Astrocyte of the spinal cord (primary cell): ENCODE data around the gene FXR2.
"Not testable (repeated sequence)": the region's sequence is repeated elsewhere in the genome, so short reads cannot be mapped to it uniquely, and the experiment has no call there.

Experiments
- DNase-seq: peaks from one replicate; pipeline ENCODE4 v3.0.0; 2011; ENCODE audit warnings: low read depth, low spot score
- H3K4me3 ChIP-seq: 2 replicates; pipeline ENCODE4 v1.5.1; 2011; ENCODE audit warnings: low read depth, mild to moderate bottlenecking, low read length, moderate library complexity
- CTCF ChIP-seq: IDR thresholded peaks from 2 replicates; pipeline ENCODE4 v1.5.1; 2012; ENCODE audit warnings: low read depth, mild to moderate bottlenecking, low read length, inconsistent platforms
- in situ Hi-C: cut with HindIII; loops from 2 replicates; pipeline ENCODE4 v1.10.0; 2017; ENCODE audit warnings: low sequenced_read_pairs

The FXR2 gene

GRCh38 chr17:7651665-7652387 is 37.1 kb upstream of the FXR2 start:
- DNase-seq, result no peak
- in situ Hi-C loops, result no loop called here
- no peak overlapping the region for H3K4me3 ChIP-seq
- TF ChIP-seq CTCF, result no peak

GRCh38 chr17:7651097-7651664 is 36.5 kb upstream of the FXR2 start:
- DNase-seq, result no peak
- no peak for TF ChIP-seq CTCF
- peak overlapping the region; percentile 25 for H3K4me3 ChIP-seq
- in situ Hi-C loops, result no loop called here

- H3K4me3 ChIP-seq, result peak within 1 kb of the TSS; percentile 25
- no peak for TF ChIP-seq CTCF
- no peak for DNase-seq
- in situ Hi-C loops, result no loop called here
These were observed 35.9 kb upstream of the FXR2 start, which contains the start of gene ATP1B2 for GRCh38 chr17:7650509-7651096. Gene ATP1B2, plus strand, starts transcription at chr17:7650926. Its CDS starts 593 bp downstream, at chr17:7651519.

- in situ Hi-C loops, result no loop called here
- TF ChIP-seq CTCF, result no peak
- no peak overlapping the region for H3K4me3 ChIP-seq
- DNase-seq, result no peak
These were observed 32.3 kb upstream of the FXR2 start for GRCh38 chr17:7647018-7647417.

- TF ChIP-seq CTCF, result no peak
- H3K4me3 ChIP-seq, result no peak overlapping the region
- no peak for DNase-seq
- in situ Hi-C loops, result no loop called here
These were observed 31.8 kb upstream of the FXR2 start for GRCh38 chr17:7646457-7646856.

- DNase-seq, result no peak
- TF ChIP-seq CTCF, result no peak
- no peak overlapping the region for H3K4me3 ChIP-seq
- in situ Hi-C loops, result no loop called here
These were observed 30.1 kb upstream of the FXR2 start for GRCh38 chr17:7644775-7645174.

- in situ Hi-C loops, H3K4me3 ChIP-seq: not testable (repeated sequence)
These were observed 26.9 kb upstream of the FXR2 start for GRCh38 chr17:7641635-7642034.

More at GRCh38 chr17:7641635-7642034, 26.9 kb upstream of the FXR2 start:
- DNase-seq, result not testable (repeated sequence)
